Prostate gland (tissue), 2 donors: ENCODE measurements around the gene ACYP1.

ENCODE experiments used
- POLR2A ChIP-seq: fragments of 450-650 bp; IDR thresholded peaks from one replicate; pipeline ENCODE4 v1.6.1; 2016; ENCODE audit warnings: antibody characterized with exemption, mild to moderate bottlenecking
- TF ChIP-seq, protein P1 (sequence below), 4 experiments: fragments of 200-600 bp in 2 of 4; fragments of 450-650 bp in 2 of 4; sonication (generic) in 2 of 4; IDR thresholded peaks; 1 replicate in 3 of 4; 2 replicates in 1 of 4; pipeline ENCODE4 v1.5.1; 2016 to 2019; ENCODE audit warnings: antibody characterized with exemption in 4 of 4, mild to moderate bottlenecking in 2 of 4, moderate library complexity in 2 of 4

DNA sequence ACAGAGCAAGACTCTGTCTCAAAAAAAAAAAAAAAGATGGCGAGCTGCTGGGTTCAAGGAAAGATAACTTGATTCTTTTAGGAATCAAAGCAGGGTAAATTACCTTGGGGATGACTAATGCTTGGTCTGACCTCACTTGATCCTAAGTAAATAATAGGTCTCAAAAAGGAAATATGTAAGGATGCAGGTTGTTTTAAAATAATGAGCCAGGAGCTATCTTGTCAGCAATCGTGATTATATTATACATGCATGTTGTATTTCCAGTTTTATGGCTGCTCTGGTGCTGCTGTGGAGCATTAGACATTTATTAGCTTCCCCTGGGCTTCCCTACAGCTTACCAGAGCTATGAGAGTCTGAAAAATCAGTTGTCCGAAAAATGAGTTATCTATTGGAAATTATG, 58.5 kb downstream of the ACYP1 start:
- TF ChIP-seq, protein P1, sequence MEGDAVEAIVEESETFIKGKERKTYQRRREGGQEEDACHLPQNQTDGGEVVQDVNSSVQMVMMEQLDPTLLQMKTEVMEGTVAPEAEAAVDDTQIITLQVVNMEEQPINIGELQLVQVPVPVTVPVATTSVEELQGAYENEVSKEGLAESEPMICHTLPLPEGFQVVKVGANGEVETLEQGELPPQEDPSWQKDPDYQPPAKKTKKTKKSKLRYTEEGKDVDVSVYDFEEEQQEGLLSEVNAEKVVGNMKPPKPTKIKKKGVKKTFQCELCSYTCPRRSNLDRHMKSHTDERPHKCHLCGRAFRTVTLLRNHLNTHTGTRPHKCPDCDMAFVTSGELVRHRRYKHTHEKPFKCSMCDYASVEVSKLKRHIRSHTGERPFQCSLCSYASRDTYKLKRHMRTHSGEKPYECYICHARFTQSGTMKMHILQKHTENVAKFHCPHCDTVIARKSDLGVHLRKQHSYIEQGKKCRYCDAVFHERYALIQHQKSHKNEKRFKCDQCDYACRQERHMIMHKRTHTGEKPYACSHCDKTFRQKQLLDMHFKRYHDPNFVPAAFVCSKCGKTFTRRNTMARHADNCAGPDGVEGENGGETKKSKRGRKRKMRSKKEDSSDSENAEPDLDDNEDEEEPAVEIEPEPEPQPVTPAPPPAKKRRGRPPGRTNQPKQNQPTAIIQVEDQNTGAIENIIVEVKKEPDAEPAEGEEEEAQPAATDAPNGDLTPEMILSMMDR (IDR thresholded peaks at IDR 0.05): no peak
- TF ChIP-seq POLR2A: no peak
